ENCODE measurements around the gene TRABD2B. TPM values are rescaled to one million over a fixed set of nuclear protein-coding genes. Genes with fewer than 3 reads are reported as not detected.

Gene TRABD2B
- total RNA-seq, 1 donor from 2014 or later: 0.92 TPM

- DNase-seq: no peak
- intact Hi-C loops (cut with micrococcal nuclease): no loop called here
- no peak for ATAC-seq
Observed at GRCh38 chr1:47824716-47825115, 172.5 kb downstream of the TRABD2B start.

- ATAC-seq: no peak
- no peak for DNase-seq
Observed at GRCh38 chr1:47824297-47824696, 172.9 kb downstream of the TRABD2B start.

GRCh38 chr1:47823040-47823808 is 174.0 kb downstream of the TRABD2B start:
- DNase-seq: no peak
- no peak for ATAC-seq
- intact Hi-C loops (cut with micrococcal nuclease): no loop called here

More at GRCh38 chr1:47824297-47824696, 172.9 kb downstream of the TRABD2B start:
- intact Hi-C loops (cut with micrococcal nuclease): no loop called here

- ATAC-seq: no peak
- no peak for DNase-seq
- intact Hi-C loops (cut with micrococcal nuclease): no loop called here
Observed at GRCh38 chr1:47821760-47822159, 175.4 kb downstream of the TRABD2B start.

- DNase-seq: no peak
- ATAC-seq: no peak
- intact Hi-C loops (cut with micrococcal nuclease): no loop called here
Observed at GRCh38 chr1:47819574-47819888, 177.7 kb downstream of the TRABD2B start.

GRCh38 chr1:47818682-47819573 is 178.3 kb downstream of the TRABD2B start:
- intact Hi-C loops (cut with micrococcal nuclease): no loop called here
- ATAC-seq (no peak), DNase-seq (no peak)

GRCh38 chr1:47817861-47818260 is 179.3 kb downstream of the TRABD2B start:
- no peak for ATAC-seq
- DNase-seq: no peak
- intact Hi-C loops (cut with micrococcal nuclease): no loop called here

- intact Hi-C loops (cut with micrococcal nuclease): no loop called here
- ATAC-seq: no peak
- no peak for DNase-seq
Observed at GRCh38 chr1:47816325-47817071, 180.7 kb downstream of the TRABD2B start.

- ATAC-seq (peak; percentile 60), DNase-seq (no peak)
- intact Hi-C loops (cut with micrococcal nuclease): no loop called here
Observed at GRCh38 chr1:47814612-47815395, 182.4 kb downstream of the TRABD2B start.

GRCh38 chr1:47813970-47814369 is 183.2 kb downstream of the TRABD2B start:
- no peak for DNase-seq
- ATAC-seq: no peak
- intact Hi-C loops (cut with micrococcal nuclease): no loop called here

GRCh38 chr1:47812904-47813514 is 184.2 kb downstream of the TRABD2B start:
- intact Hi-C loops (cut with micrococcal nuclease): no loop called here
- ATAC-seq: no peak
- no peak for DNase-seq

- ATAC-seq (no peak), DNase-seq (no peak)
- intact Hi-C loops (cut with micrococcal nuclease): no loop called here
Observed at GRCh38 chr1:47810964-47811682, 186.1 kb downstream of the TRABD2B start.

GRCh38 chr1:47809301-47810084 is 187.7 kb downstream of the TRABD2B start:
- intact Hi-C loops (cut with micrococcal nuclease): no loop called here
- ATAC-seq (no peak), DNase-seq (no peak)

- intact Hi-C loops (cut with micrococcal nuclease): no loop called here
- ATAC-seq (no peak), DNase-seq (no peak)
Observed at GRCh38 chr1:47808612-47809011, 188.6 kb downstream of the TRABD2B start.

- intact Hi-C loops (cut with micrococcal nuclease): no loop called here
- no peak for ATAC-seq
- DNase-seq: no peak
Observed at GRCh38 chr1:47805921-47806361, 191.2 kb downstream of the TRABD2B start.

- DNase-seq (no peak), ATAC-seq (no peak)
- intact Hi-C loops (cut with micrococcal nuclease): no loop called here
Observed at GRCh38 chr1:47805018-47805417, 192.2 kb downstream of the TRABD2B start.

- intact Hi-C loops (cut with micrococcal nuclease): no loop called here
- ATAC-seq (no peak), DNase-seq (no peak)
Observed at GRCh38 chr1:47803815-47804501, 193.2 kb downstream of the TRABD2B start.

Data from left ventricle myocardium superior (tissue), 1 donor.